Measurements from ENCODE around the gene SFN. TPM values are rescaled to one million over a fixed set of nuclear protein-coding genes. Genes with fewer than 3 reads are reported as not detected.
"Not testable (repeated sequence)": the region's sequence is repeated elsewhere in the genome, so short reads cannot be mapped to it uniquely, and the experiment has no call there.

SFN gene
- total and polyA plus RNA-seq, 2 of the 13 experiments (the other 11 are each of a cell fraction or from before 2014, with no cell fraction given): 4.3 to 5.6 TPM

DNA sequence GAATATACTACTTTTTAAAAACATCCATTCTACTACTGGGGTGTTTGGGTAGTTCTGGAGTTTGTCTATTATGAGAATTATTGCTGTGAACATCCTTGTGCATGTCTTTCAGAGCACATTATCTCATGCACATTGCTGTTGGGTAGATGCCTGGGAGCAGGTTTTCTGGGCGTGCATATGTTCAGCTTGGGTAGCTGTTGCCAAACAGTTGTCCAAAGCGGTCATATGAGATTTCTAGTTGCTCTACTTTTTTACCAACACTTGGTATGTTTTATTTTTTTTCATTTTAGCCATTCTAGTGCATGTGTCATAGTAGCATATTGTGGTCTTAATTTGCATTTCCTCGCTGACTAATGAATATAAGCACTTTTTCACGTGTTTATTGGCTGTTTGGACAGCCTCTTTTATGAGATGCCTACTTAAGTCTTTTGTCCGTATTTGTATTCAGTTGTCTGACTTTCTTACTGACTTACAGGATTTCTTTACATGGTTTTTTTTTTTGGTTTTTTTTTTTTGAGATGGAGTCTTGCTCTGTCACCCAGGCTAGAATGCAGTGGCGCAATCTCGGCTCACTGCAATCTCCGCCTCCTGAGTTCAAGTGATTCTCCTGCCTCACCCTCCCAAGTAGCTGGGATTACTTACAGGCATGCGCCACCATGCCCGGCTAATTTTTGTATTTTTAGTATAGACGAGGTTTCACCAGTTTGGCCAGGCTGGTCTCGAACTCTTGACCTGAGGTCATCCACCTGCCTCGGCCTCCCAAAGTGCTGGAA, 18.3 kb upstream of the SFN start:
- WGBS (ENCODE audit: low lambda C conversion rate): 96% methylated on average over 13 of the region's 13 CpGs
- no peak for ATAC-seq
- Histone ChIP-seq H3K27ac (ENCODE audit: extremely low read length, insufficient read depth, low read length) (no peak overlapping the region), H3K4me1 (ENCODE audit: insufficient read depth, low read length) (peaks cover 29% of the 10 kb centered on the region), H3K79me2 (ENCODE audit: insufficient read depth, low read length) (no peaks in the 10 kb centered on the region), H3K4me3 (replicated peaks in 1 of 3; ENCODE audit: insufficient read depth in 1 of 3, low read depth in 2 of 3, low read length in 3 of 3) (no peak overlapping the region), H3K9ac (ENCODE audit: insufficient read depth, low read depth, low read length) (no peak overlapping the region), H3K36me3 (replicated peaks in 1 of 2; ENCODE audit: control insufficient read depth in 1 of 2, insufficient read depth in 2 of 2, low read length in 2 of 2) (peaks cover 7 to 24% of the 10 kb centered on the region in 2 experiments; a peak in 4 of 5 replicates), H3K4me2 (ENCODE audit: low read depth, low read length) (no peak overlapping the region), H3K9me3 (ENCODE audit: low read length) (no peaks in the 10 kb centered on the region), H3K27me3 (ENCODE audit: control insufficient read depth in 1 of 2, insufficient read depth in 2 of 2, low read length in 2 of 2) (no peaks in the 10 kb centered on the region), H4K20me1 (ENCODE audit: insufficient read depth, low read length) (no peaks in the 10 kb centered on the region), H2AFZ (ENCODE audit: low read length) (no peak overlapping the region)
- ChIA-PET POLR2A (no interaction called here), CTCF (ENCODE audit: low intra/inter-chr PET ratio, low total read pairs) (no interaction called here)
- BruUV-seq (replicated peaks): no TSS peak
- in situ Hi-C loops (cut with HindIII; ENCODE audit: extremely low pct_ligation_motif_present, low pct_unique_long_range_greater_than_20kb): no loop called here
- DNase-seq (ENCODE audit: low spot score): no peak
- intact Hi-C loops (cut with micrococcal nuclease; ENCODE audit: unreplicated experiment): no loop called here
- TF ChIP-seq SMAD1 (CRISPR knock-in tag; IDR thresholded peaks at IDR 0.05; ENCODE audit: borderline replicate concordance, low read depth) (no peak), CREB1 (IDR thresholded peaks at IDR 0.05) (no peak), CREB1 (CRISPR knock-in tag; IDR thresholded peaks at IDR 0.05) (no peak)
- TF ChIP-seq, protein P1, sequence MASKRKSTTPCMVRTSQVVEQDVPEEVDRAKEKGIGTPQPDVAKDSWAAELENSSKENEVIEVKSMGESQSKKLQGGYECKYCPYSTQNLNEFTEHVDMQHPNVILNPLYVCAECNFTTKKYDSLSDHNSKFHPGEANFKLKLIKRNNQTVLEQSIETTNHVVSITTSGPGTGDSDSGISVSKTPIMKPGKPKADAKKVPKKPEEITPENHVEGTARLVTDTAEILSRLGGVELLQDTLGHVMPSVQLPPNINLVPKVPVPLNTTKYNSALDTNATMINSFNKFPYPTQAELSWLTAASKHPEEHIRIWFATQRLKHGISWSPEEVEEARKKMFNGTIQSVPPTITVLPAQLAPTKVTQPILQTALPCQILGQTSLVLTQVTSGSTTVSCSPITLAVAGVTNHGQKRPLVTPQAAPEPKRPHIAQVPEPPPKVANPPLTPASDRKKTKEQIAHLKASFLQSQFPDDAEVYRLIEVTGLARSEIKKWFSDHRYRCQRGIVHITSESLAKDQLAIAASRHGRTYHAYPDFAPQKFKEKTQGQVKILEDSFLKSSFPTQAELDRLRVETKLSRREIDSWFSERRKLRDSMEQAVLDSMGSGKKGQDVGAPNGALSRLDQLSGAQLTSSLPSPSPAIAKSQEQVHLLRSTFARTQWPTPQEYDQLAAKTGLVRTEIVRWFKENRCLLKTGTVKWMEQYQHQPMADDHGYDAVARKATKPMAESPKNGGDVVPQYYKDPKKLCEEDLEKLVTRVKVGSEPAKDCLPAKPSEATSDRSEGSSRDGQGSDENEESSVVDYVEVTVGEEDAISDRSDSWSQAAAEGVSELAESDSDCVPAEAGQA (IDR thresholded peaks at IDR 0.05; ENCODE audit: low read depth): no peak
- TF ChIP-seq, protein P1 (CRISPR knock-in tag; IDR thresholded peaks at IDR 0.05; ENCODE audit: borderline replicate concordance): no peak
- TF ChIP-seq, protein P2, sequence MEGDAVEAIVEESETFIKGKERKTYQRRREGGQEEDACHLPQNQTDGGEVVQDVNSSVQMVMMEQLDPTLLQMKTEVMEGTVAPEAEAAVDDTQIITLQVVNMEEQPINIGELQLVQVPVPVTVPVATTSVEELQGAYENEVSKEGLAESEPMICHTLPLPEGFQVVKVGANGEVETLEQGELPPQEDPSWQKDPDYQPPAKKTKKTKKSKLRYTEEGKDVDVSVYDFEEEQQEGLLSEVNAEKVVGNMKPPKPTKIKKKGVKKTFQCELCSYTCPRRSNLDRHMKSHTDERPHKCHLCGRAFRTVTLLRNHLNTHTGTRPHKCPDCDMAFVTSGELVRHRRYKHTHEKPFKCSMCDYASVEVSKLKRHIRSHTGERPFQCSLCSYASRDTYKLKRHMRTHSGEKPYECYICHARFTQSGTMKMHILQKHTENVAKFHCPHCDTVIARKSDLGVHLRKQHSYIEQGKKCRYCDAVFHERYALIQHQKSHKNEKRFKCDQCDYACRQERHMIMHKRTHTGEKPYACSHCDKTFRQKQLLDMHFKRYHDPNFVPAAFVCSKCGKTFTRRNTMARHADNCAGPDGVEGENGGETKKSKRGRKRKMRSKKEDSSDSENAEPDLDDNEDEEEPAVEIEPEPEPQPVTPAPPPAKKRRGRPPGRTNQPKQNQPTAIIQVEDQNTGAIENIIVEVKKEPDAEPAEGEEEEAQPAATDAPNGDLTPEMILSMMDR (CRISPR knock-in tag; IDR thresholded peaks at IDR 0.05): no peak
- TF ChIP-seq, protein P3, sequence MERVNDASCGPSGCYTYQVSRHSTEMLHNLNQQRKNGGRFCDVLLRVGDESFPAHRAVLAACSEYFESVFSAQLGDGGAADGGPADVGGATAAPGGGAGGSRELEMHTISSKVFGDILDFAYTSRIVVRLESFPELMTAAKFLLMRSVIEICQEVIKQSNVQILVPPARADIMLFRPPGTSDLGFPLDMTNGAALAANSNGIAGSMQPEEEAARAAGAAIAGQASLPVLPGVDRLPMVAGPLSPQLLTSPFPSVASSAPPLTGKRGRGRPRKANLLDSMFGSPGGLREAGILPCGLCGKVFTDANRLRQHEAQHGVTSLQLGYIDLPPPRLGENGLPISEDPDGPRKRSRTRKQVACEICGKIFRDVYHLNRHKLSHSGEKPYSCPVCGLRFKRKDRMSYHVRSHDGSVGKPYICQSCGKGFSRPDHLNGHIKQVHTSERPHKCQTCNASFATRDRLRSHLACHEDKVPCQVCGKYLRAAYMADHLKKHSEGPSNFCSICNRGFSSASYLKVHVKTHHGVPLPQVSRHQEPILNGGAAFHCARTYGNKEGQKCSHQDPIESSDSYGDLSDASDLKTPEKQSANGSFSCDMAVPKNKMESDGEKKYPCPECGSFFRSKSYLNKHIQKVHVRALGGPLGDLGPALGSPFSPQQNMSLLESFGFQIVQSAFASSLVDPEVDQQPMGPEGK (CRISPR knock-in tag; IDR thresholded peaks at IDR 0.05): no peak
- FAIRE-seq: no peak

DNA sequence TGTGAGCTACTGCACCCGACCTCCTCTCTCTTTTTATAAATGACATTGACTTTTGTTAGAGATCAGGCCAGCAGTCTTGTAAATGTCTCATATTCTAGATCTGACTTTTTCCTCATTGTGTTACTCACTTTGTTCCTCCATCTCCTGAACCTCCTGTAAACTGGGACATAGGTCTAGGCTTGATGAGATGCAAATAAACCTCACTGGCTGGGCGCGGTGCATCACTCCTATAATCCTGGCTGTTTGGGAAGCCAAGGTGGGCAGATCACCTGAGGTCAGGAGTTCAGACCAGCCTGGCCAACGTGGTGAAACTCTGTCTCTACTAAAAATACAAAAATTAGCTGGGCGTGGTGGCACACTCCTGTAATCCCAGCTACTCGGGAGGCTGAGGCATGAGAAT, 15.1 kb upstream of the SFN start:
- H3K9ac ChIP-seq (ENCODE audit: insufficient read depth, low read depth, low read length); H3K79me2 ChIP-seq (ENCODE audit: insufficient read depth, low read length); ATAC-seq; H3K4me3 ChIP-seq (replicated peaks in 1 of 3; ENCODE audit: insufficient read depth in 1 of 3, low read depth in 2 of 3, low read length in 3 of 3); H3K27ac ChIP-seq (ENCODE audit: extremely low read length, insufficient read depth, low read length); H2AFZ ChIP-seq (ENCODE audit: low read length); H3K9me3 ChIP-seq (ENCODE audit: low read length); CTCF ChIA-PET (ENCODE audit: low intra/inter-chr PET ratio, low total read pairs); in situ Hi-C loops (cut with HindIII; ENCODE audit: extremely low pct_ligation_motif_present, low pct_unique_long_range_greater_than_20kb); intact Hi-C loops (cut with micrococcal nuclease; ENCODE audit: unreplicated experiment); FAIRE-seq; DNase-seq (ENCODE audit: low spot score); H3K4me2 ChIP-seq (ENCODE audit: low read depth, low read length); H4K20me1 ChIP-seq (ENCODE audit: insufficient read depth, low read length); BruUV-seq (replicated peaks); H3K27me3 ChIP-seq (ENCODE audit: control insufficient read depth in 1 of 2, insufficient read depth in 2 of 2, low read length in 2 of 2): not testable (repeated sequence)
- POLR2A ChIA-PET: interaction anchor here (1.8 kb wide), 1 partner anchor 11 kb away, joined by 4 read pairs; no protein-coding TSS in a partner anchor
- WGBS (ENCODE audit: low lambda C conversion rate): 97% methylated on average over 6 of the region's 6 CpGs
- Histone ChIP-seq H3K4me1 (ENCODE audit: insufficient read depth, low read length) (peaks cover 17% of the 10 kb centered on the region), H3K36me3 (replicated peaks in 1 of 2; ENCODE audit: control insufficient read depth in 1 of 2, insufficient read depth in 2 of 2, low read length in 2 of 2) (peaks cover 15 to 43% of the 10 kb centered on the region in 2 experiments)

Data from HepG2 (cell line).